GM19023 (cell line): ENCODE results near the gene EVI5.

ENCODE experiments used
- ATAC-seq: cut with Tn5 transposase; IDR thresholded peaks from one replicate; pipeline ENCODE4 v1.9.1; 2021; ENCODE audit warnings: mild to moderate bottlenecking, moderate library complexity; ENCODE audit not compliant: unreplicated experiment

Gene EVI5

GRCh38 chr1:92486251-92487077, 298.4 kb downstream of the EVI5 start, which contains the start of gene GFI1:
GFI1 (minus strand) TSS chr1:92486925; CDS start chr1:92483487, 3,438 bp downstream.
- peak; percentile 17 for ATAC-seq

- peak; percentile 56 for ATAC-seq
Measured at GRCh38 chr1:92485381-92486250, 299.3 kb downstream of the EVI5 start.

- ATAC-seq = peak; percentile 16
Measured at GRCh38 chr1:92484472-92485380, 300.2 kb downstream of the EVI5 start.

- ATAC-seq = no peak
Measured at GRCh38 chr1:92483610-92484471, 301.1 kb downstream of the EVI5 start.

- ATAC-seq = no peak
Measured at GRCh38 chr1:92482665-92483609, 302.0 kb downstream of the EVI5 start.

- ATAC-seq = no peak
Measured at GRCh38 chr1:92481971-92482664, 302.8 kb downstream of the EVI5 start.

GRCh38 chr1:92481599-92481925, 303.3 kb downstream of the EVI5 start:
- no peak for ATAC-seq

- no peak for ATAC-seq
Measured at GRCh38 chr1:92480813-92481598, 303.9 kb downstream of the EVI5 start.

- no peak for ATAC-seq
Measured at GRCh38 chr1:92480200-92480812, 304.6 kb downstream of the EVI5 start.

- no peak for ATAC-seq
Measured at GRCh38 chr1:92479587-92479986, 305.3 kb downstream of the EVI5 start.

- no peak for ATAC-seq
Measured at GRCh38 chr1:92478393-92478792, 306.5 kb downstream of the EVI5 start.

GRCh38 chr1:92476071-92476631, 308.8 kb downstream of the EVI5 start:
- peak; percentile 64 for ATAC-seq

GRCh38 chr1:92475029-92475428, 309.9 kb downstream of the EVI5 start:
- ATAC-seq = no peak

- ATAC-seq = no peak
Measured at GRCh38 chr1:92473781-92474495, 311.0 kb downstream of the EVI5 start.

- no peak for ATAC-seq
Measured at GRCh38 chr1:92470216-92470615, 314.7 kb downstream of the EVI5 start.
